Effector memory CD4-positive, alpha-beta T cell (primary cell): ENCODE results near the gene FOXL2.

Source experiments
- DNase-seq, 3 donors: peaks; one replicate each; pipeline ENCODE4 v3.0.0-alpha.2; 2020
- H3K27ac ChIP-seq: 2 replicates; pipeline ENCODE4 v1.7.0; 2013; ENCODE audit warnings: mild to moderate bottlenecking, low read length, moderate library complexity; ENCODE audit not compliant: insufficient read depth, poor library complexity, severe bottlenecking
- H3K27me3 ChIP-seq: replicated peaks from 2 replicates; pipeline ENCODE4 v1.7.0; 2013; ENCODE audit warnings: mild to moderate bottlenecking, low read length; ENCODE audit not compliant: insufficient read depth, control insufficient read depth, poor library complexity, severe bottlenecking
- H3K36me3 ChIP-seq: 2 replicates; pipeline ENCODE4 v1.7.0; 2013; ENCODE audit warnings: mild to moderate bottlenecking, low read length, moderate library complexity; ENCODE audit not compliant: control insufficient read depth, insufficient read depth
- H3K4me1 ChIP-seq: 2 replicates; pipeline ENCODE4 v1.7.0; 2013; ENCODE audit warnings: low read length, mild to moderate bottlenecking; ENCODE audit not compliant: control insufficient read depth, insufficient read depth, poor library complexity, severe bottlenecking
- H3K4me3 ChIP-seq: 2 replicates; pipeline ENCODE4 v1.7.0; 2013; ENCODE audit warnings: low read length, low read depth, mild to moderate bottlenecking; ENCODE audit not compliant: insufficient read depth, poor library complexity, severe bottlenecking
- H3K9me3 ChIP-seq: 2 replicates; pipeline ENCODE4 v1.7.0; 2013; ENCODE audit warnings: mild to moderate bottlenecking, low read length, moderate library complexity; ENCODE audit not compliant: control insufficient read depth

The FOXL2 gene

DNA sequence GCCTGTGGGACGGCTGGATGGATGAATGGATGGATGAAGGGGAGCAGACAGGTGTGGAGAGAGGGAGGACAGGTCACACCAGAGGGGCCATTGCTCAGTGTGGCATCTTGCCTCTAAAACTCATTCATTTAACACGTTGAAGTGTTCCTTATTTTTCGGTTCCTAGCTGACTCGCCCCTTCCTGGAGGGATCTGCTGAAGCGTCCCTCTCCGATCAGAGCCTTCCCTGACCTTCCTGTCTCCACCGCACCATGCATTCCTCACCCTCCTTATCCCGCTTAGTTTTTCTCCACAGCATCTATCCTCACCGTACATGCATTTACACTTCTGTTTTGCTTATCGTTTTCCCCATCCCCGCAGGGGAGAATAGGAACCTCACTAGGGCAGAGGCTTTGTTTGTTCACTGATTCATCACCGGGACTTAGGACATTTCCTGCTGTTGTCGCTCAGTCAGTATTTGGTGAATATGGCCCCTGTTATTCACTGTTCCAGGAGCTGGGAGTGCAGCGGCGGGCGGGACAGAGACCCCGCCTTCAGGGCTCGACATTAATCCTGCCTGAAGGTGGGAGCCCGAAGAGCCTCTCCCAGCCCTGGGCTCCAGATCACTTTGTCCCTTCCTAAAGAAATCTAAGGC lies 32.0 kb downstream of the FOXL2 start:
- Histone ChIP-seq H3K4me3 (peak overlapping the region; percentile 64), H3K36me3 (no peaks in the 10 kb centered on the region), H3K27ac (no peak overlapping the region), H3K9me3 (no peaks in the 10 kb centered on the region), H3K4me1 (peaks cover 6% of the 10 kb centered on the region), H3K27me3 (no peaks in the 10 kb centered on the region)
- DNase-seq: no peak

DNA sequence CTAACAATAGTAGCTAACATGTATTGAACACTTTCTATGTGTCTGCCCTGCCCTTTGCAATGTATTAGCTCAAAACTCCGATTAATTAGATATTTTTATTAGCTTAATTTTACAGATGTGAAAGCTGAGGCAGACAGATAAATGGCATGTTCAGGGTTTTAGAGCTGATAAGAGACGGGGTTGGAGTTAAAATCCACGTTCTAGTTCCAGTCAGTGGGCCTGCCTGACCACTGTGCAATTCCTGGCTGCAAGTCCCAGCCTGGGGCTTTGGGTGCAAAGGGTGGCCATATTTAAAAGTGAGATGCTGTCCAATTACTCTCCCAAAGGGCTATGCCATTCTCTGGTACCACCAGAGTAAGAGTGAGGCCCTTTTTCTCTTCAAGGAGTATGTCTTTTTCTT lies 33.2 kb downstream of the FOXL2 start:
- Histone ChIP-seq H3K27ac (no peak overlapping the region), H3K4me3 (no peak overlapping the region), H3K36me3 (no peaks in the 10 kb centered on the region), H3K4me1 (peaks cover 6% of the 10 kb centered on the region), H3K9me3 (no peaks in the 10 kb centered on the region), H3K27me3 (no peaks in the 10 kb centered on the region)
- no peak for DNase-seq

DNA sequence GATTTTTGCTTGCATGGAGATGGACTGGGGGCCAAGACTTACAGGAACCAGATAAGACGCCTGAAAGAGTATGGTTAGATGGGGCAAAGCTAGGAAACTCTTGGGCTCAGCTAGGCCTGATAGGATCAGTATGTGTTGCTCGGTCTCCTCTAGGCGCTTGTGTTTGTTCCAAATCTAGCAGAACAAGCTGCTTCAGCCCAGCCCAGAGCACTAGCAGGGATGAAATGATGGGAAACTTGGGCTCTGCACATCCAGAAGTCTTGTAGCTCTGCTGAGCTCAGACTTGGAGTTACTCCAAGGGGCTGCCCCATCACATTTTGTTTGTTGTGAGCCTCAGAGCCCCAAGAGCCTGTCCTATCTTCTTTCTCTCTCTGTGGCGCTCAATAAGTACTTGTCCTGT lies 34.7 kb downstream of the FOXL2 start:
- no peaks in the 10 kb centered on the region for H3K36me3 ChIP-seq
- H3K4me1 ChIP-seq: peaks cover 6% of the 10 kb centered on the region
- H3K27ac ChIP-seq: no peak overlapping the region
- no peak overlapping the region for H3K4me3 ChIP-seq
- H3K27me3 ChIP-seq: no peaks in the 10 kb centered on the region
- DNase-seq: no peak
- H3K9me3 ChIP-seq: no peaks in the 10 kb centered on the region

DNA sequence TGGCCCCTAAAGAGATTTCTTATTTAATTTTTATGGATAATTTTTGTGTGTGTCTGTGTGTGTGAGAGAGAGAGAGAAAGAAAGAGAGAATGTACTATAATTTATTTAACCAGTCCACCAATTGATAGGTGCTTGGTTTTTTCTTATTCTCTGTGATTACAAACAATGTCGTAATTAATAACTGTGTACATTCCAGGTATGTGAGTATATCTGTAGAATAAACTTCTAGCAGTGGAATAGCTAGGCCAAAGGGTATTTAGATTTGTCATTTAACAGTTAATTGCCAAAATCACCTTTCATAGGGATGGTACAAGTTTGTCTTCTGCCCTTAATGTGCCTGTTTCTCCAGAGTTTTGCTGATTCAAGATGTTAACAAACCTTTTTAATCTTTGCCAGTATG lies 35.3 kb downstream of the FOXL2 start:
- no peaks in the 10 kb centered on the region for H3K27me3 ChIP-seq
- no peaks in the 10 kb centered on the region for H3K9me3 ChIP-seq
- no peak overlapping the region for H3K4me3 ChIP-seq
- no peaks in the 10 kb centered on the region for H3K36me3 ChIP-seq
- peaks cover 6% of the 10 kb centered on the region for H3K4me1 ChIP-seq
- DNase-seq: no peak
- no peak overlapping the region for H3K27ac ChIP-seq

DNA sequence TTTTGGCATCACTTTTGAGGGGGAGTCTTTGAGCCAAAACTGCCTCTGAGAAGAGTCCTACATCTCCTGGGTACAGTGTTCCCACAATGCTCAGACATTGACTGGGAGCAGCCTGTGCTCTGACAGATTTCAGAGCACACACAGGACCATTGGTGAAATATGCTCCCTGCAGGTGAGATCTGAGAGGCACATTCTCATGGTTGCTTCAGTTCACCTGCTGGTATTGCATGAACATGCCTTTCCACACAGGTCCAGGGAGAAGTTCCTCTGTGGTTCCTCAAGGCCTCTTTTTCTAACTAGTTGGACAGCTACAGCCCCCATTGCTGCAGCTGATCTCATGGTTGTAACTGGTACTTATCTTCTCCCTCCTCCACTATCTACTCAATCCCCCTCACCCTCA lies 37.0 kb downstream of the FOXL2 start:
- H3K4me1 ChIP-seq: no peaks in the 10 kb centered on the region
- H3K27ac ChIP-seq: no peak overlapping the region
- no peak for DNase-seq
- H3K27me3 ChIP-seq: no peaks in the 10 kb centered on the region
- H3K9me3 ChIP-seq: no peaks in the 10 kb centered on the region
- no peak overlapping the region for H3K4me3 ChIP-seq
- H3K36me3 ChIP-seq: no peaks in the 10 kb centered on the region

DNA sequence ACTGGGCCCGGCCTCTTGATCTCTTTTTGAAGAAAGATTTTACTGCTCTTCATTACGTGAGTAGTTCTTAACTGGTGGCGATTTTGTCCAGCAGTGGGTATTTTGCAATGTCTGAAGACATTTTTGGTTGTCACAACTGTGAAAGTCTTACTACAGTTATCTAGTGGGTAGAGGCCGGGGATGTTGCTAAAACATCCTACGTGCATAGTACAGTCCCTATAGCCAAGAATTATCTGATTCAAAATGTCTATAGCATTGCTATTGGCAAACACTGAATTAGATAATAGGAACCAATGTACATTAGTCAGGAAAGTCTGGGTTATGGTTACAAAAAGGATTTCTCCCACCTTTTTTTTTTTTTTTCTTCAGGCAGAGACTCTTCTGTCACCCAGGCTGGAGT lies 38.1 kb downstream of the FOXL2 start:
- Histone ChIP-seq H3K9me3 (no peaks in the 10 kb centered on the region), H3K4me3 (no peak overlapping the region), H3K36me3 (no peaks in the 10 kb centered on the region), H3K27me3 (no peaks in the 10 kb centered on the region), H3K4me1 (no peaks in the 10 kb centered on the region), H3K27ac (no peak overlapping the region)
- DNase-seq: no peak

DNA sequence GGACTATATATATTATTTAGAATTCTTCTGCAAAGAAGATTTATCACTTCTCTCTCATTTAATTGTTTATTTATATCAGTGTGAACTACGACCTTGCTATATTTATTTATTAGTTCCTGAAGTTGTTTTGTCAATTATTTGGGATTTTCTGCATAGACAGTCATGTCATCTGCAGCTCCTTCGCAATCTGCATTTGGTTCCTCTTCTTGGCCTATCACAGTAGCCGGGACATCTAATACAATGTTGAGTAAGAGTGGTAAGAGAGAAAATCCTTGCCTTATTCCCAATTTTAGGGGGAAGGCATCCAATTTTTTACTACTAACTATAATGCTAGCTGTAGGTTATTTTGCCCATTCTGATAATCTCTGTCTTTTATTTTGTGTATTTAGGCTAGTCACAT lies 39.4 kb downstream of the FOXL2 start:
- Histone ChIP-seq H3K27ac (no peak overlapping the region), H3K27me3 (no peaks in the 10 kb centered on the region), H3K36me3 (no peaks in the 10 kb centered on the region), H3K9me3 (no peaks in the 10 kb centered on the region), H3K4me1 (no peaks in the 10 kb centered on the region), H3K4me3 (no peak overlapping the region)
- no peak for DNase-seq

DNA sequence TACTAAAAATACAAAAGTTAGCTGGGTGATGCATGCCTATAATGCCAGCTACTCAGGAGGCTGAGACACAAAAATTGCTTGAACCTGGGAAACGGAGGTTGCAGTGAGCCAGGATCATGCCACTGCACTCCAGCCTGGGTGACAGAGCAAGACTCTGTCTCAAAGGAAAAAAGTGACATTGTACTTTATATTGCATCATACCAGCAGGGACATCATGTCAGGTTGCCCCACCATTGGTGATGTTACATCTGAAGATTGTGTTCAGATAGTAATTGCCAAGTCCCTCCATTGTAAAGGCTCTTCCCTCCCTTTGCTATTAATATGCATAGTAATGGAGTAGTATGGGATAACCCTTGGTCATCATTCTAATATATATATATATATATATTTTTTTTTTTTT lies 44.8 kb downstream of the FOXL2 start:
- Histone ChIP-seq H3K36me3 (no peaks in the 10 kb centered on the region), H3K27ac (no peak overlapping the region), H3K4me1 (no peaks in the 10 kb centered on the region), H3K27me3 (no peaks in the 10 kb centered on the region), H3K9me3 (no peaks in the 10 kb centered on the region), H3K4me3 (no peak overlapping the region)
- no peak for DNase-seq

DNA sequence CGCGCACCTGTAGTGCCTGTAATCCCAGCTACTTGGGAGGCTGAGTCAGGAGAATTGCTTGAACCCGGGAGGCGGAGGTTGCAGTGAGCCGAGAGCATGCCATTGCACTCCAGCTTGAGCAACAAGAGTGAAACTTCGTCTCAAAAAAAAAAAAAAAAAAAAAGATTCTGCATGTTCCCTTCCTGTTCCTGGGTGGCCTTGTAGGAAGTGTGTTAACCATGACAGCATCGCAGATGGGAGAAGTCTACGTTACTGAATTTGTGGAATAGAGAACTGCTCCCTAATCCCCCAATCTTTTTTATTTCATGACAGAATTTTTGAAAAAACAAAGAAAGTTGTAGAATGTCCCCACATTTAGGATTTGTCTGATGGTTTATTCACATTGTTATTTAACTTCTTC lies 45.4 kb downstream of the FOXL2 start:
- Histone ChIP-seq H3K9me3 (no peaks in the 10 kb centered on the region), H3K27ac (no peak overlapping the region)

DNA sequence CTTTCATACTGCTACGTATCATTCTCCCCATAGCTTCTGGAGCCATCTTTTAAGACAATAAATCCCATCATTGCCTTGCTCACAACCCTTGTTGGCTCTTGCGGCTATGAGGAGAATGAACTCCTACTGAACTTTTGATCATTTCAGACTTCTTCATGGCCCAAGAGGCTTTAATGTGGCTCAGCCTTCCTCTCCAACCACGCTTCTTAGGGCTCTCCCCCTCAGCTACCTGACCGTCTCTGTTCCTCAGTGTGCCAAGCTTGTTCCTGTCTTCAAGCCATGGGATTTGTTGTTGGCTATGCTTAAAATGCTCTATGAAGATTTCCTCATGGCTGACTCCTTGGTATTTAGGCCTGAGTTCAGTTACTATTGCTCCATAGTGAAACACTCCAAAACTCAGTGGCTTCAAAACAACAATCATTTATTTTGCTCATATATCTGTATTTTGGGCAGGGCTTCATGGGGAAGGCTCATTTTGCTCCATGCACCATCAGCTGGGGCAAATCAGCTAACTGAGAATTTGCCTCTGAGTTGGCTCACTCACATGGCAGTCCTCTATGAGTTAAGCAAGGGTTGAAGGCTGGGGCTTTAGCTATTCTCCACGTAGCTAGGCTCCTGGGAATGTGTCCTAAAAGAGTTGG lies 47.5 kb downstream of the FOXL2 start:
- H3K9me3 ChIP-seq: no peaks in the 10 kb centered on the region
- H3K27me3 ChIP-seq: no peaks in the 10 kb centered on the region
- H3K36me3 ChIP-seq: no peaks in the 10 kb centered on the region
- no peak for DNase-seq
- no peak overlapping the region for H3K27ac ChIP-seq
- H3K4me3 ChIP-seq: no peak overlapping the region
- no peaks in the 10 kb centered on the region for H3K4me1 ChIP-seq

More for the DNA sequence above, 45.4 kb downstream of the FOXL2 start:
- DNase-seq: no peak
- no peaks in the 10 kb centered on the region for H3K27me3 ChIP-seq
- no peak overlapping the region for H3K4me3 ChIP-seq
- no peaks in the 10 kb centered on the region for H3K4me1 ChIP-seq
- no peaks in the 10 kb centered on the region for H3K36me3 ChIP-seq
